Mucosa of descending colon (tissue), 3 donors: ENCODE measurements around the gene PHF8. TPM values are rescaled to one million over a fixed set of nuclear protein-coding genes. Genes with fewer than 3 reads are reported as not detected.

Experiments
- ATAC-seq: fragments of 200-7000 bp; cut with Tn5 transposase; one replicate; pipeline ENCODE4 v1.9.1; 2020; ENCODE audit warnings: mild to moderate bottlenecking, moderate library complexity
- DNase-seq, 3 donors: peaks; one replicate each; pipeline ENCODE4 v3.0.0-alpha.2; 2020
- H3K36me3 ChIP-seq: fragments of 200-600 bp; one replicate; pipeline ENCODE4 v1.8.0; 2021; ENCODE audit warnings: low read depth, mild to moderate bottlenecking
- H3K4me1 ChIP-seq: fragments of 200-600 bp; one replicate; pipeline ENCODE4 v1.8.0; 2021; ENCODE audit warnings: low read depth, mild to moderate bottlenecking
- H3K4me3 ChIP-seq: fragments of 200-600 bp; one replicate; pipeline ENCODE4 v1.8.0; 2021; ENCODE audit warnings: mild to moderate bottlenecking
- H3K9me3 ChIP-seq: fragments of 200-600 bp; one replicate; pipeline ENCODE4 v1.8.0; 2021; ENCODE audit warnings: mild to moderate bottlenecking
- intact Hi-C, 2 donors: fragments of 100-400 bp; cut with DNase I in 1 of 2; cut with micrococcal nuclease in 1 of 2; formaldehyde crosslinking; loops; one replicate each; pipeline versions ENCODE4 v1.11.0 to v1.11.1; 2022; cut with DNase I, micrococcal nuclease
- total RNA-seq, 3 donors: library from RNA; stranded (reverse); fragmentation: NEBNext Ultra II Directional in 2 of 3; extraction: Animal tissue kit (Norgen Biotek cat#: 25700) in 2 of 3; gene quantifications; one replicate each; pipeline versions ENCODE4 v1.2.1 to v1.2.4, GENCODE V29; 2021 to 2023
- TF ChIP-seq, protein P1 (sequence below): fragments of 200-600 bp; IDR thresholded peaks from one replicate; pipeline ENCODE4 v1.8.0; 2022; ENCODE audit warnings: antibody characterized with exemption, mild to moderate bottlenecking
- donor health status: DM: no; HTN: no; CAD: no; lungs with moderate emphysema.
- donor health status: DM: no; HTN: no; CAD: no.
- donor health status: DM: no; HTN: yes; CAD: no.

PHF8 gene
- total RNA-seq, 3 donors from 2014 or later: 23.1 to 36.8 (median 29.8) TPM

DNA sequence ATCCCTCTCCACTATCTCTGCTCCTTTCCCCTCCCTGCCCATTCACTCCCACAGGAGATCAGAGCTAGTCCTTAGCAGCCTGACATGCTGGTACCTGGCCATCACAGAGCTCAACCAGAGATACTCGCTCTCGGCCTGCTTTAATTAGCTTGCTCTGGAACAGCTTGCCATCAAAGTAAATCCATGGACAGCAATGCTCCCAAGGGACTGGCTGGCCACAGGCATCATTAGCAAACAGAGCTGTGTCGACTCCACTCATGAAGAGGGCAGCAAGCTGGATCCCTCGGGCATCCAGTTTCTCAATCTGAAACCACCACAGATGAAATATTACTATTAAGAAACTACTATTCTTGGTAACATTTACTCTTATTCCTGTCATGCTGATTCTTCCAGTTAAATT is 43.4 kb upstream of the PHF8 start:
- Histone ChIP-seq H3K36me3 (no peaks in the 10 kb centered on the region), H3K9me3 (no peaks in the 10 kb centered on the region), H3K4me3 (no peak overlapping the region), H3K4me1 (no peaks in the 10 kb centered on the region)
- ATAC-seq (no peak), DNase-seq (no peak)
- TF ChIP-seq, protein P1, sequence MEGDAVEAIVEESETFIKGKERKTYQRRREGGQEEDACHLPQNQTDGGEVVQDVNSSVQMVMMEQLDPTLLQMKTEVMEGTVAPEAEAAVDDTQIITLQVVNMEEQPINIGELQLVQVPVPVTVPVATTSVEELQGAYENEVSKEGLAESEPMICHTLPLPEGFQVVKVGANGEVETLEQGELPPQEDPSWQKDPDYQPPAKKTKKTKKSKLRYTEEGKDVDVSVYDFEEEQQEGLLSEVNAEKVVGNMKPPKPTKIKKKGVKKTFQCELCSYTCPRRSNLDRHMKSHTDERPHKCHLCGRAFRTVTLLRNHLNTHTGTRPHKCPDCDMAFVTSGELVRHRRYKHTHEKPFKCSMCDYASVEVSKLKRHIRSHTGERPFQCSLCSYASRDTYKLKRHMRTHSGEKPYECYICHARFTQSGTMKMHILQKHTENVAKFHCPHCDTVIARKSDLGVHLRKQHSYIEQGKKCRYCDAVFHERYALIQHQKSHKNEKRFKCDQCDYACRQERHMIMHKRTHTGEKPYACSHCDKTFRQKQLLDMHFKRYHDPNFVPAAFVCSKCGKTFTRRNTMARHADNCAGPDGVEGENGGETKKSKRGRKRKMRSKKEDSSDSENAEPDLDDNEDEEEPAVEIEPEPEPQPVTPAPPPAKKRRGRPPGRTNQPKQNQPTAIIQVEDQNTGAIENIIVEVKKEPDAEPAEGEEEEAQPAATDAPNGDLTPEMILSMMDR: no peak
- intact Hi-C loops: no loop called here

DNA sequence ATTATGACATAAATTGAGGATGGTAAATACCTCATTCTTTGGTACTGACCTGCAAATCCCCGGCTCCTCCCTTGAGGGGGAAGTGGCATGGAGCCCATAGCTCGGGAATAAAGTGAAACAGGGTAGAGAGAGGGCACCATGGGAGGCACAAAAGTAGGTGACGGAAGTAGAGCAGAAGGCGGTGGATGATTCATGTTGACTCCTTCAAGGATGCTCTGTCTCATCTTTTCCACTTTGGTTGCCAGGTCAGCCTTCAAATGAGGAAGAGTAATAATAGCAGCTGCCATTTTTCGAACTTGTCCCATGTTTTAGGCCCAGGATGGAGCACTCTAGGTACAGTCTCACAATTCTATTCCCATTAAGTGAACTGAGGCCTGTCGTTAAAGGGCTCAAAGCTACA is 41.4 kb upstream of the PHF8 start:
- TF ChIP-seq, protein P1: no peak
- no peak for ATAC-seq
- DNase-seq: no peak
- intact Hi-C loops: no loop called here
- Histone ChIP-seq H3K4me1 (no peaks in the 10 kb centered on the region), H3K36me3 (no peaks in the 10 kb centered on the region), H3K9me3 (no peaks in the 10 kb centered on the region), H3K4me3 (no peak overlapping the region)

DNA sequence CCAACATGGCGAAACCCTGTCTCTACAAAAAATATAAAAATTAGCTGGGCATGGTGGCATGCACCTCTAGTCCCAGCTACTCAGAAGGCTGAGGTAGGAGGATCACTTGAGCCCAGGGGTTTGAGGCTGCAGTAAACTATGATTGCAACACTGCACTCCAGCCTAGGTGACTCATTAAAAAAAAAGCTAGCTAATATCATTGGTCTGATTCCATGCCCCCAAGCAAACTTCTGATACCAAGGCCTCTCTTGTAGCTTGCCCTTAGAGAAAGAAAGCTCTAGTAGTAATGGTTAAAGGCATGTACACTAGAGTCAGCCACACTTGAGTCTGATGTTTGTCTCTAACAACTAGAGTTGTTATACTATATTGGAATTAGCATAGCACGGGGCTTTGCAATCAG is 32.6 kb upstream of the PHF8 start:
- Histone ChIP-seq H3K4me1 (no peaks in the 10 kb centered on the region), H3K36me3 (no peaks in the 10 kb centered on the region), H3K9me3 (no peaks in the 10 kb centered on the region), H3K4me3 (no peak overlapping the region)
- DNase-seq (no peak), ATAC-seq (no peak)
- TF ChIP-seq, protein P1: no peak
- intact Hi-C loops: no loop called here

DNA sequence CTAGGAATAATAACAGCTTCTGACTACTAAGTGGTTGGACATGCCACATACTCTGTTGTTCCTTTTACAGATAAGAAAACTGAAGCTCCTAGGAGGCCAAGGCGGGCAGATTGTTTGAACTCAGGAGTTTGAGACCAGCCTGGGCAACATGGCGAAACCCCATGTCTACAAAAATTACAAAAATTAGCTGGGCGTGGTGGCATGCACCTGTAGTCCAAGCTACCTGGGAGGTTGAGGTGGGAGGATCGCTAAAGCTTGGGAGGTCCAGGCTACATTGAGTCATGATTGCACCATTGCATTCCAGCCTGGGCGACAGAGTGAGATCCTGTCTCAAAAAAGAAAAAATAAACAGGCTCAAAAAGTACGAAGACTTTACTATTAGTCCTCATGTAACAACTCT is 30.6 kb upstream of the PHF8 start:
- TF ChIP-seq, protein P1: no peak
- Histone ChIP-seq H3K36me3 (no peaks in the 10 kb centered on the region), H3K9me3 (no peaks in the 10 kb centered on the region), H3K4me3 (no peak overlapping the region), H3K4me1 (no peaks in the 10 kb centered on the region)
- ATAC-seq: no peak
- intact Hi-C loops: no loop called here
- no peak for DNase-seq

DNA sequence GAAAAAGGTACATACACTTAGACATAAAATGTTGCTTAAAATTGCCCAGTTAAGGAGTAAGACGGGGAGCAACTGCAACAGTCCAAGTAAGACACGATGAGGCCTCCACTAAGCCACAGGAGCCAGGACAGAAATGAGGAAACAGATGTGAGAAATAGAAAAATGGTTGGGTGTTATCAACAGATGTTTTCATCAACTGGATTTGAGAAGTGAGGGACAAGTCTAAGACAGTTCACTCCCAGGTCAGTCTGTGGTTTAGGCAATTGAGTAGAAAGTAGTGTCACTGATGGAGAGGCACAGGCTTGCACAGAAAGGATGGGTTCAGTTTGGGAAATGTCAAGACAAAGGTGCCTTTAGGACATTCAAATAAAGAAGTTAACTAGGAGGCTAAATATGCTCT is 23.5 kb upstream of the PHF8 start:
- H3K4me3 ChIP-seq: no peak overlapping the region
- DNase-seq (no peak), ATAC-seq (no peak)
- intact Hi-C loops: no loop called here
- no peaks in the 10 kb centered on the region for H3K4me1 ChIP-seq
- TF ChIP-seq, protein P1: no peak
- H3K36me3 ChIP-seq: no peaks in the 10 kb centered on the region
- no peaks in the 10 kb centered on the region for H3K9me3 ChIP-seq

DNA sequence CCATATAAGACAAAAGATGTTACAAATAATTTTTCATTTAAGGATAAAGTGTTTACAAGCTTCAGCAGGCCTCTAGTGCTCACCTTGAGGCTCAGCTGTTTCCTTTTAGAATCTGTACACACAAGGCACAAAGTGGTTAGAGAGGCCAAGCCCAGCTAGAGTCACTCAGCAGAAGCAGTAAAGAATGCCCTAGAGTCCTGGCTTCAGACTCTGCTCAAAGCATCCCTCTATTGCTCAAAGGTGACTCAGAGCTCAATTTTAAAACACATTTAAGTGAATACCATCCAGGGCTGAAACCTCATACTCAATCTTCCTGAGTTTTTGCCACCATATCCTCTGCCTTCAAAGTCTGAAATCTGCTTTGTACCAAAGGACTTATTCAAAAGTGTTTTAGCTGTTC is 22.6 kb upstream of the PHF8 start:
- no peak for DNase-seq
- TF ChIP-seq, protein P1: no peak

More for the DNA sequence above, 22.6 kb upstream of the PHF8 start:
- ATAC-seq: no peak
- no peak overlapping the region for H3K4me3 ChIP-seq
- H3K36me3 ChIP-seq: no peaks in the 10 kb centered on the region
- intact Hi-C loops: no loop called here
- no peaks in the 10 kb centered on the region for H3K4me1 ChIP-seq
- no peaks in the 10 kb centered on the region for H3K9me3 ChIP-seq
